ENCODE data around the gene MAP3K3. TPM values are rescaled to one million over a fixed set of nuclear protein-coding genes. Genes with fewer than 3 reads are reported as not detected.

MAP3K3 gene
- total and polyA plus RNA-seq, 2 experiments from 2014 or later: 28.1 to 31.9 TPM

GRCh38 chr17:63587770-63588169 lies 34.4 kb upstream of the MAP3K3 start:
- no peaks in the 10 kb centered on the region for H3K4me1 ChIP-seq (ENCODE audit: low read depth)
- no peaks in the 10 kb centered on the region for H3K9me3 ChIP-seq (ENCODE audit: low read depth)
- H3K27me3 ChIP-seq: no peaks in the 10 kb centered on the region
- no peak overlapping the region for H3K4me3 ChIP-seq
- H3K27ac ChIP-seq: no peak overlapping the region
- DNase-seq (ENCODE audit: low read depth in 1 of 2, low spot score in 1 of 2): no peak
- H3K36me3 ChIP-seq: peaks cover 46% of the 10 kb centered on the region
- TF ChIP-seq CTCF (IDR thresholded peaks at IDR 0.05; ENCODE audit: low read depth, low read length): no peak

- Histone ChIP-seq H3K27me3 (no peaks in the 10 kb centered on the region), H3K4me1 (ENCODE audit: low read depth) (no peaks in the 10 kb centered on the region), H3K27ac (no peak overlapping the region), H3K4me3 (no peak overlapping the region), H3K36me3 (peaks cover 40% of the 10 kb centered on the region), H3K9me3 (ENCODE audit: low read depth) (no peaks in the 10 kb centered on the region)
- TF ChIP-seq CTCF (IDR thresholded peaks at IDR 0.05; ENCODE audit: low read depth, low read length): no peak
- no peak for DNase-seq (ENCODE audit: low read depth in 1 of 2, low spot score in 1 of 2)
Observed at GRCh38 chr17:63588797-63589196, 33.4 kb upstream of the MAP3K3 start.

DNA sequence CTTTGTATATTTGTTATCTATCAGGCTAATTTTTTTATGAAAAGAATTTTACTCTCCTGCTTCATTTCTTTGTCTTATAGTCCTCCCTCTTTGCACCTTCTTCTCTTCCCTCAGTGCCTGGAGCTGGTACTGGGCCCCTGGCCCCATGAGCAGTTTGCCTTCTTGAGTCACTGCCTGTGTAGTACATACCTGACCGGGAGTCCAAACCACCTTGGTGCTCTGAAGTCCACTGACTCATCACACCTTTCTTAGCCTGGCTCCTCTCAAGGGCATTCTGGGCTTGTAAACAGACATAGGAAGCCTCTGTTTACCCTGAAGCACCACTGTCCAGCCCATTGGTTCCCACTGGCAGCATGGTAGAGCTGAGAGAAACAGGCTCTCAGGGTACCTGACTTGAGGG lies 32.6 kb upstream of the MAP3K3 start:
- Histone ChIP-seq H3K27me3 (no peaks in the 10 kb centered on the region), H3K4me1 (ENCODE audit: low read depth) (no peaks in the 10 kb centered on the region), H3K36me3 (peaks cover 40% of the 10 kb centered on the region), H3K4me3 (no peak overlapping the region), H3K9me3 (ENCODE audit: low read depth) (no peaks in the 10 kb centered on the region), H3K27ac (no peak overlapping the region)
- DNase-seq (ENCODE audit: low read depth in 1 of 2, low spot score in 1 of 2): no peak
- TF ChIP-seq CTCF (IDR thresholded peaks at IDR 0.05; ENCODE audit: low read depth, low read length): no peak

DNA sequence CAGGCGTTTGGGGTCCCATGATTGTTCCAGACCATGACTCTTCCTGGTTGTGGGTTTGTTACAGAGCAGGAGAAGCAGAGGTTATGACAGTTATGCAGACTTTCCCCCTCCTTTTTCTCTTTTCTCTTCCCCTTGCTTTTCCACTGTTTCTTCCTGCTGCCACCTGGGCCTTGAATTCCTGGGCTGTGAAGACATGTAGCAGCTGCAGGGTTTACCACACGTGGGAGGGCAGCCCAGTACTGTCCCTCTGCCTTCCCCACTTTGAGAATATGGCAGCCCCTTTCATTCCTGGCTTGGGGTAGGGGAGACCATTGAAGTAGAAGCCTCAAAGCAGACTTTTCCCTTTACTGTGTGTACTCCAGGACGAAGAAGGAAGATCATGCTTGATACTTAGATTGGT lies 29.4 kb upstream of the MAP3K3 start:
- no peaks in the 10 kb centered on the region for H3K9me3 ChIP-seq (ENCODE audit: low read depth)
- no peaks in the 10 kb centered on the region for H3K27me3 ChIP-seq

GRCh38 chr17:63595132-63595531 lies 27.1 kb upstream of the MAP3K3 start:
- no peak for TF ChIP-seq CTCF (IDR thresholded peaks at IDR 0.05; ENCODE audit: low read depth, low read length)
- Histone ChIP-seq H3K27me3 (no peaks in the 10 kb centered on the region), H3K9me3 (ENCODE audit: low read depth) (no peaks in the 10 kb centered on the region), H3K27ac (no peak overlapping the region), H3K4me1 (ENCODE audit: low read depth) (peaks cover 2% of the 10 kb centered on the region), H3K4me3 (no peak overlapping the region), H3K36me3 (peaks cover 15% of the 10 kb centered on the region)
- no peak for DNase-seq (ENCODE audit: low read depth in 1 of 2, low spot score in 1 of 2)

More for the DNA sequence above, 29.4 kb upstream of the MAP3K3 start:
- Histone ChIP-seq H3K36me3 (peaks cover 34% of the 10 kb centered on the region), H3K27ac (no peak overlapping the region), H3K4me3 (no peak overlapping the region), H3K4me1 (ENCODE audit: low read depth) (no peaks in the 10 kb centered on the region)
- no peak for TF ChIP-seq CTCF (IDR thresholded peaks at IDR 0.05; ENCODE audit: low read depth, low read length)
- DNase-seq (ENCODE audit: low read depth in 1 of 2, low spot score in 1 of 2): no peak
